Tibial nerve (tissue), 4 donors: ENCODE data around the gene ZSCAN5B. TPM values are rescaled to one million over a fixed set of nuclear protein-coding genes. Genes with fewer than 3 reads are reported as not detected.

Source experiments
- DNase-seq, 2 donors: peaks; one replicate each; pipeline ENCODE4 v3.0.0-alpha.2; 2019; ENCODE audit warnings: low spot score in 2 of 2
- H3K27ac ChIP-seq, 4 donors: fragments of 200-600 bp; sonication (generic) in 3 of 4; one replicate each; pipeline ENCODE4 v1.5.1; 2017 to 2019; ENCODE audit warnings: mild to moderate bottlenecking in 1 of 4
- H3K27me3 ChIP-seq, 2 donors: fragments of 200-600 bp; sonication (generic) in 1 of 2; one replicate each; pipeline versions ENCODE4 v1.5.1 to v1.6.0; 2017 to 2019
- H3K36me3 ChIP-seq, 3 donors: fragments of 200-600 bp; sonication (generic); one replicate each; pipeline ENCODE4 v1.5.1; 2018 to 2019
- H3K4me1 ChIP-seq, 4 donors: fragments of 200-600 bp; sonication (generic) in 3 of 4; one replicate each; pipeline ENCODE4 v1.5.1; 2017 to 2019
- H3K4me3 ChIP-seq, 4 donors: fragments of 200-600 bp; sonication (generic) in 3 of 4; one replicate each; pipeline ENCODE4 v1.5.1; 2017 to 2019; ENCODE audit warnings: mild to moderate bottlenecking in 1 of 4, moderate library complexity in 1 of 4
- H3K9me3 ChIP-seq, 4 donors: fragments of 200-600 bp; sonication (generic) in 3 of 4; one replicate each; pipeline ENCODE4 v1.5.1; 2017 to 2019
- CTCF ChIP-seq, 5 experiments: fragments of 200-600 bp in 3 of 5; fragments of 450-650 bp in 2 of 5; sonication (generic) in 3 of 5; IDR thresholded peaks; one replicate each; pipeline ENCODE4 v1.5.1; 2016 to 2019; ENCODE audit warnings: antibody characterized with exemption in 5 of 5, mild to moderate bottlenecking in 3 of 5, moderate library complexity in 2 of 5
- EP300 ChIP-seq, 2 donors: sonication (generic); formaldehyde crosslinking; IDR thresholded peaks; one replicate each; pipeline ENCODE4 v1.6.1; 2017; ENCODE audit warnings: antibody characterized with exemption in 2 of 2, mild to moderate bottlenecking in 1 of 2
- POLR2A ChIP-seq, 2 donors: fragments of 450-650 bp; IDR thresholded peaks; one replicate each; pipeline ENCODE4 v1.6.1; 2017; ENCODE audit warnings: antibody characterized with exemption in 2 of 2, mild to moderate bottlenecking in 2 of 2, moderate library complexity in 2 of 2
- WGBS, 2 donors: methylation state at CpG; one replicate each; pipeline ENCODE4 v1.1.5; 2018; 5-methylcytosine and 5-hydroxymethylcytosine counted together
- total RNA-seq, 4 donors: library from RNA; depleted of rRNA; stranded (reverse); fragments of >200 nt; gene quantifications; one replicate each; pipeline ENCODE4 v1.1.0, GENCODE V29; 2016

ZSCAN5B gene
- total RNA-seq, 4 donors from 2014 or later, result not detected

GRCh38 chr19:56174086-56174485 lies 23.5 kb downstream of the ZSCAN5B start:
- H3K27ac ChIP-seq, result no peak overlapping the region
- peaks cover 0 to 20% of the 10 kb centered on the region in 2 donors for H3K27me3 ChIP-seq
- H3K4me3 ChIP-seq, result no peak overlapping the region
- H3K4me1 ChIP-seq, result peaks cover 0 to 4% (median 0%) of the 10 kb centered on the region in 4 donors
- no peak for DNase-seq
- 7 to 10% methylated on average over 9 of the region's 9 CpGs for WGBS, 2 donors
- H3K36me3 ChIP-seq, result no peaks in the 10 kb centered on the region
- TF ChIP-seq EP300 (IDR thresholded peaks at IDR 0.05) (no peak), POLR2A (IDR thresholded peaks at IDR 0.05) (no peak), CTCF (IDR thresholded peaks at IDR 0.05) (no peak)
- no peaks in the 10 kb centered on the region for H3K9me3 ChIP-seq

DNA sequence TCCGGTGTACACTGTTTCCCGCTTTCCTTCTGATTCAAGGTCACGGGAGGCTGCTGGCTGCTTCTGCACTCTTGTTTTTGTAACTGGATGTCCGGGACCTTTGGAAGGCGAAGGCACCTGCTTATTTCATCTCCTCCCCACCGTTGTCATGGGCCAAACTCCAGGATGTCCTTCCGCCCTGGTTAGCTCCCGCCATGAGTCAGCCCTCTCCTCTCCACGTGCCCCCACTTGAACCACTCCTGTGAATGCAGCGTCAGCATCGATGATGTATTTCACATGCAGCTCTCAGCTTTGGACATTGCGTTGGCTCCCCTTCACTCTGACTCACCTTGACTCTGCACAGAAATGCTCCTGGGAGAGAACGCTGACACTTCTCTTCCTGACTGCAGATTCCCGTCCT lies 27.3 kb downstream of the ZSCAN5B start:
- H3K4me1 ChIP-seq, result peaks cover 0 to 4% (median 0%) of the 10 kb centered on the region in 4 donors
- no peaks in the 10 kb centered on the region for H3K36me3 ChIP-seq
- WGBS, 2 donors, result 72 to 73% methylated on average over 14 of the region's 14 CpGs
- H3K9me3 ChIP-seq, result no peaks in the 10 kb centered on the region
- H3K27me3 ChIP-seq, result peaks cover 0 to 12% of the 10 kb centered on the region in 2 donors
- no peak overlapping the region for H3K27ac ChIP-seq
- TF ChIP-seq POLR2A (IDR thresholded peaks at IDR 0.05), result no peak
- no peak for TF ChIP-seq EP300 (IDR thresholded peaks at IDR 0.05)
- TF ChIP-seq CTCF (IDR thresholded peaks at IDR 0.05), result no peak
- no peak overlapping the region for H3K4me3 ChIP-seq
- DNase-seq, result no peak

- DNase-seq, result no peak
- H3K4me1 ChIP-seq, result peaks cover 0 to 4% (median 0%) of the 10 kb centered on the region in 4 donors
- no peak for TF ChIP-seq CTCF (IDR thresholded peaks at IDR 0.05)
- no peak for TF ChIP-seq EP300 (IDR thresholded peaks at IDR 0.05)
- no peak for TF ChIP-seq POLR2A (IDR thresholded peaks at IDR 0.05)
- no peaks in the 10 kb centered on the region for H3K36me3 ChIP-seq
- H3K4me3 ChIP-seq, result no peak overlapping the region
- H3K9me3 ChIP-seq, result no peaks in the 10 kb centered on the region
- H3K27me3 ChIP-seq, result no peaks in the 10 kb centered on the region
- no peak overlapping the region for H3K27ac ChIP-seq
- 43 to 46% methylated on average over 7 of the region's 7 CpGs for WGBS, 2 donors
Observed at GRCh38 chr19:56167064-56167578, 30.5 kb downstream of the ZSCAN5B start.

GRCh38 chr19:56163097-56163496 lies 34.5 kb downstream of the ZSCAN5B start:
- Histone ChIP-seq H3K9me3 (no peaks in the 10 kb centered on the region), H3K4me3 (no peak overlapping the region), H3K36me3 (peaks cover 0 to 36% (median 0%) of the 10 kb centered on the region in 3 donors), H3K4me1 (no peaks in the 10 kb centered on the region), H3K27ac (no peak overlapping the region), H3K27me3 (no peaks in the 10 kb centered on the region)
- no peak for DNase-seq
- WGBS, 2 donors, result 89 to 92% methylated on average over 13 of the region's 13 CpGs
- TF ChIP-seq POLR2A (IDR thresholded peaks at IDR 0.05) (no peak), CTCF (IDR thresholded peaks at IDR 0.05) (no peak), EP300 (IDR thresholded peaks at IDR 0.05) (no peak)

DNA sequence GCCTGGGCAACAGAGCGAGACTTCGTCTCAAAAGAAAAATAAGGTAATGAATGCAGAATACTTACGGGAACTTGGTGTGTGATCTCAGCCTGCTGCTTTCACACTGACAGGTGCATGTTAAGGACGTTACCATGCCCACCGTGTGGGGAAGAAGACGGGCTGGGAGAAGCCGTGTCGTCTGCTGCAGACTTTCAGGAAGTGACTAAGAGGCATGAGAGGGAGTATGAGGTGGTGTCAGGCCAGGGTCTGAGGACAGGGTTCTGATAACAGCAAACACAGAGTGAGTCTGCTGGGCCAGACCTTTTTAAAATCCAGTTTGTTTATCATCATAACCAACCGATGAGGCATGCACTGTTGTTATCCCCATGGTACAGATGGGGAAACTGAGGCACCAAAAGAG lies 35.3 kb downstream of the ZSCAN5B start:
- Histone ChIP-seq H3K36me3 (peaks cover 0 to 45% (median 0%) of the 10 kb centered on the region in 3 donors), H3K4me1 (no peaks in the 10 kb centered on the region), H3K27ac (no peak overlapping the region), H3K9me3 (no peaks in the 10 kb centered on the region), H3K4me3 (no peak overlapping the region), H3K27me3 (no peaks in the 10 kb centered on the region)
- 62 to 74% methylated on average over 9 of the region's 9 CpGs for WGBS, 2 donors
- no peak for DNase-seq
- TF ChIP-seq POLR2A (IDR thresholded peaks at IDR 0.05) (no peak), CTCF (IDR thresholded peaks at IDR 0.05) (no peak), EP300 (IDR thresholded peaks at IDR 0.05) (no peak)
